ENCODE measurements around the gene TSPEAR. TPM values are rescaled to one million over a fixed set of nuclear protein-coding genes. Genes with fewer than 3 reads are reported as not detected.

TSPEAR gene
- total and polyA plus RNA-seq, 4 donors = 0.24 to 0.66 (median 0.33) TPM; not detected in 1

GRCh38 chr21:44616591-44616926 is 94.8 kb downstream of the TSPEAR start:
- WGBS (ENCODE audit: insufficient coverage) = 89% methylated on average over 16 of the region's 16 CpGs
- no peaks in the 10 kb centered on the region for H3K4me1 ChIP-seq (ENCODE audit: control insufficient read depth, insufficient read depth, low read length)

DNA sequence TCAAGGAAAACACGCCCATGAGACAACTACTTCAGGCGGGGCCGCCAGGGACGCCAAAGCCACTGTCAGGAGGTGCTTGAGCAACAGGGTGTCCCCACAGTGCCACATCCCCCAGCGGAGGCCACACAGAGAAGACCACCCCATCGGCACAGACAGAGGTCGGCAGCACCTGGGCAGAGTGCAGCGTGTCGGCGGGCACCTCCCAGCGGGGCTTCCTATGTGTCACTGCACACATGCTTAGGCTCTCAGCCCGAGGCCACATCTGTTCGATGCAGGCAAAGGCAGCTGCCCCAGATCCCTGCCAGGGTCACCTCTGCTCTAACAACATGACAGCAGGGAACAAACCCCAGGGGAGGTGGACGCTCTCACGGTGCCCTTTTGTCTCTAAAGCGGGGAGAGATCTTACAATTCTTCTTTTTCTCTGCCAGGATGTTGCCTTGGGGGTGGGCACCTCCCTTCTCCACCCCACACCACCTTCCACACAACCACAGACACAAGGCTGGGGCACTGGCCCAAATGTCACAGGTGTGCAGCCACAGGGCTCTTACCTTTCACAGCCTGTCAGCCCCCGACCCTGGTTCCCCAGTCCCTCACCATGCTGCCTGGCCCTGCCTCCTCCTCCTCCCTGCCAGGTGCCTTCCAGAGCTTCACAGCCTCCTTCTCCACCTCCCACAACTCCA is 95.3 kb downstream of the TSPEAR start:
- Histone ChIP-seq H3K9me3 (ENCODE audit: control insufficient read depth, insufficient read depth, low read length) (peaks cover 2% of the 10 kb centered on the region), H3K4me1 (ENCODE audit: control insufficient read depth, insufficient read depth, low read length) (no peaks in the 10 kb centered on the region), H3K27me3 (ENCODE audit: control insufficient read depth, insufficient read depth, low read length) (no peaks in the 10 kb centered on the region), H3K4me3 (ENCODE audit: low read depth, low read length) (no peak overlapping the region), H3K36me3 (ENCODE audit: control insufficient read depth, insufficient read depth, low read length) (no peaks in the 10 kb centered on the region), H3K27ac (ENCODE audit: low read depth, low read length) (no peak overlapping the region)
- 73% methylated on average over 16 of the region's 17 CpGs for WGBS (ENCODE audit: insufficient coverage)
- DNase-seq (ENCODE audit: low read depth in 4 of 6, low spot score in 6 of 6) = no peak

More at GRCh38 chr21:44616591-44616926, 94.8 kb downstream of the TSPEAR start:
- H3K27ac ChIP-seq (ENCODE audit: low read depth, low read length) = no peak overlapping the region
- no peak for DNase-seq (ENCODE audit: low read depth in 4 of 6, low spot score in 6 of 6)
- H3K27me3 ChIP-seq (ENCODE audit: control insufficient read depth, insufficient read depth, low read length) = no peaks in the 10 kb centered on the region
- no peaks in the 10 kb centered on the region for H3K9me3 ChIP-seq (ENCODE audit: control insufficient read depth, insufficient read depth, low read length)
- H3K36me3 ChIP-seq (ENCODE audit: control insufficient read depth, insufficient read depth, low read length) = no peaks in the 10 kb centered on the region
- no peak overlapping the region for H3K4me3 ChIP-seq (ENCODE audit: low read depth, low read length)

DNA sequence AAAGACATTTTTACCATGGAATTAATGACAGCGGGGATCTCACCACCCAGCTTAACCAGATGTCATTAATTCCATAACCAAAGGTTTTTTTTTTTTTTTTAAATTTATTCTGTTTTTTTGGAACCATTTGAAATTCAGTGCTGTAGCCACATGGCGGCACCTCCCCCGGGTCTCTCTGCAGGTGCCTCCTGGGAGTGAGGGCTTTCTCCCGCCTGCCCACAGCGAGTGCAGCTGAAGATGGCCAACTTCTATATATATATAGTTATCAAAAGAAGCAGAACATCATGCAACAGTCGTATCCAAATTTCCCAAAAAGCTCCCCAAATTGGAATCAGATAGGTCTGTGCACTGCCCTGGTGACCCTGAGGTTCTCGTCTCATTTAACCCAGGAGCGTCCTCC is 95.9 kb downstream of the TSPEAR start:
- no peak for DNase-seq (ENCODE audit: low read depth in 4 of 6, low spot score in 6 of 6)
- H3K4me3 ChIP-seq (ENCODE audit: low read depth, low read length) = no peak overlapping the region
- no peak overlapping the region for H3K27ac ChIP-seq (ENCODE audit: low read depth, low read length)
- H3K9me3 ChIP-seq (ENCODE audit: control insufficient read depth, insufficient read depth, low read length) = peaks cover 2% of the 10 kb centered on the region
- no peaks in the 10 kb centered on the region for H3K27me3 ChIP-seq (ENCODE audit: control insufficient read depth, insufficient read depth, low read length)
- H3K4me1 ChIP-seq (ENCODE audit: control insufficient read depth, insufficient read depth, low read length) = no peaks in the 10 kb centered on the region
- H3K36me3 ChIP-seq (ENCODE audit: control insufficient read depth, insufficient read depth, low read length) = no peaks in the 10 kb centered on the region
- 88% methylated on average over 2 of the region's 8 CpGs for WGBS (ENCODE audit: insufficient coverage)

- DNase-seq (ENCODE audit: low read depth in 4 of 6, low spot score in 6 of 6) = no peak
- WGBS (ENCODE audit: insufficient coverage) = 88% methylated on average over 18 of the region's 28 CpGs
- no peaks in the 10 kb centered on the region for H3K27me3 ChIP-seq (ENCODE audit: control insufficient read depth, insufficient read depth, low read length)
- H3K4me3 ChIP-seq (ENCODE audit: low read depth, low read length) = no peak overlapping the region
- H3K4me1 ChIP-seq (ENCODE audit: control insufficient read depth, insufficient read depth, low read length) = no peaks in the 10 kb centered on the region
- no peaks in the 10 kb centered on the region for H3K36me3 ChIP-seq (ENCODE audit: control insufficient read depth, insufficient read depth, low read length)
- no peak overlapping the region for H3K27ac ChIP-seq (ENCODE audit: low read depth, low read length)
- peaks cover 2% of the 10 kb centered on the region for H3K9me3 ChIP-seq (ENCODE audit: control insufficient read depth, insufficient read depth, low read length)
Observed at GRCh38 chr21:44614961-44615391, 96.4 kb downstream of the TSPEAR start.

GRCh38 chr21:44614161-44614631 is 97.2 kb downstream of the TSPEAR start:
- Histone ChIP-seq H3K27me3 (ENCODE audit: control insufficient read depth, insufficient read depth, low read length) (no peaks in the 10 kb centered on the region), H3K9me3 (ENCODE audit: control insufficient read depth, insufficient read depth, low read length) (peaks cover 6% of the 10 kb centered on the region), H3K27ac (ENCODE audit: low read depth, low read length) (no peak overlapping the region), H3K36me3 (ENCODE audit: control insufficient read depth, insufficient read depth, low read length) (no peaks in the 10 kb centered on the region), H3K4me3 (ENCODE audit: low read depth, low read length) (no peak overlapping the region), H3K4me1 (ENCODE audit: control insufficient read depth, insufficient read depth, low read length) (no peaks in the 10 kb centered on the region)
- DNase-seq (ENCODE audit: low read depth in 4 of 6, low spot score in 6 of 6) = no peak
- WGBS (ENCODE audit: insufficient coverage) = 81% methylated on average over 14 of the region's 20 CpGs

DNA sequence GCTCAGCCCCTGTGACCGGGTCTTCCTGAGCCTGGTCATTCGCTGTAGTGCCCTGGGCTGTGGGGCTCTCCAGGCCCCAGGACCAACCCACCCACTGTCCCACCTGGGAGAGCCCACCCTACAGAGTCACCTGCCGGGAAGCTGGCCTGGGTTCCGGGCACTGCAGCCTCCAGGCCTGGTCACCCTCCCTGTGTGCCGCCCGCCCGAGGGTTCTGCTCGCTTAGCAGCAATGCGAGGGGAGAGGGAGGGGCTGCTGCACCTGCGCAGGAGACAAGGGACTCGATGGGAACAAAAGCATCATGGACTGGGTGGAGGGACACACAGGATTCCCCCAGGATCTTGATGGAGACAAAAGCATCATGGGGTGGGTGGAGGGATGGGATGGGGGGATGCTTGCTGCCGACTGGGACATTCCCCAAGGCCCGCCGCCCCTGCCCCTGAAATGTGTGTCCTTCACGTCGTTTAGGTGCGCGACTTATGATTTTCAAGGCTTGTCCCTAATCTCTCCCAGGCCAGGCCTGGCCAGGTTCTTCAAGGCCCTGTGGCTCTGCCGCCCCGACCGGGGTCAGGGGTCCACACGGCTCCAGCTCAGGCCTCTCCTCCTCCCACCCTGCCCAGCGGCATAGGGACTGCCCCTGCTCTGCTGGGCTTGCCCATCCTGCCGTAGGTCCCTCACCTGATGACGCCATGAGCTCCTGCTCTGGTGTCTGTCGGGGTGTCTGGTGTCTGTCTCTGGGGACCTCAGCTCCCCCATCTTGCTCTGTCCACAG is 97.8 kb downstream of the TSPEAR start:
- H3K27me3 ChIP-seq (ENCODE audit: control insufficient read depth, insufficient read depth, low read length) = no peaks in the 10 kb centered on the region
- no peaks in the 10 kb centered on the region for H3K36me3 ChIP-seq (ENCODE audit: control insufficient read depth, insufficient read depth, low read length)
- H3K9me3 ChIP-seq (ENCODE audit: control insufficient read depth, insufficient read depth, low read length) = peaks cover 6% of the 10 kb centered on the region
- WGBS (ENCODE audit: insufficient coverage) = 91% methylated on average over 26 of the region's 26 CpGs
- no peak for DNase-seq (ENCODE audit: low read depth in 4 of 6, low spot score in 6 of 6)
- no peaks in the 10 kb centered on the region for H3K4me1 ChIP-seq (ENCODE audit: control insufficient read depth, insufficient read depth, low read length)
- H3K27ac ChIP-seq (ENCODE audit: low read depth, low read length) = no peak overlapping the region
- no peak overlapping the region for H3K4me3 ChIP-seq (ENCODE audit: low read depth, low read length)

- Histone ChIP-seq H3K9me3 (ENCODE audit: control insufficient read depth, insufficient read depth, low read length) (peaks cover 6% of the 10 kb centered on the region), H3K27ac (ENCODE audit: low read depth, low read length) (no peak overlapping the region), H3K27me3 (ENCODE audit: control insufficient read depth, insufficient read depth, low read length) (no peaks in the 10 kb centered on the region), H3K4me1 (ENCODE audit: control insufficient read depth, insufficient read depth, low read length) (no peaks in the 10 kb centered on the region), H3K36me3 (ENCODE audit: control insufficient read depth, insufficient read depth, low read length) (no peaks in the 10 kb centered on the region), H3K4me3 (ENCODE audit: low read depth, low read length) (no peak overlapping the region)
- no peak for DNase-seq (ENCODE audit: low read depth in 4 of 6, low spot score in 6 of 6)
- 80% methylated on average over 13 of the region's 13 CpGs for WGBS (ENCODE audit: insufficient coverage)
Observed at GRCh38 chr21:44612669-44613229, 98.6 kb downstream of the TSPEAR start.

- H3K9me3 ChIP-seq (ENCODE audit: control insufficient read depth, insufficient read depth, low read length) = peaks cover 6% of the 10 kb centered on the region
- H3K27ac ChIP-seq (ENCODE audit: low read depth, low read length) = no peak within 1 kb of the TSS
- no peaks in the 10 kb centered on the region for H3K4me1 ChIP-seq (ENCODE audit: control insufficient read depth, insufficient read depth, low read length)
- H3K36me3 ChIP-seq (ENCODE audit: control insufficient read depth, insufficient read depth, low read length) = no peaks in the 10 kb centered on the region
- no peak within 1 kb of the TSS for H3K4me3 ChIP-seq (ENCODE audit: low read depth, low read length)
- no peaks in the 10 kb centered on the region for H3K27me3 ChIP-seq (ENCODE audit: control insufficient read depth, insufficient read depth, low read length)
- WGBS (ENCODE audit: insufficient coverage) = 86% methylated on average over 8 of the region's 8 CpGs
- no peak for DNase-seq (ENCODE audit: low read depth in 4 of 6, low spot score in 6 of 6)
Observed at GRCh38 chr21:44612029-44612486, 99.3 kb downstream of the TSPEAR start, which contains the start of gene KRTAP10-8. Gene KRTAP10-8 (plus strand): TSS chr21:44612079. CDS start chr21:44612101, 22 bp downstream.

- Histone ChIP-seq H3K27ac (ENCODE audit: low read depth, low read length) (no peak overlapping the region), H3K4me3 (ENCODE audit: low read depth, low read length) (no peak overlapping the region), H3K27me3 (ENCODE audit: control insufficient read depth, insufficient read depth, low read length) (no peaks in the 10 kb centered on the region), H3K9me3 (ENCODE audit: control insufficient read depth, insufficient read depth, low read length) (peaks cover 6% of the 10 kb centered on the region), H3K4me1 (ENCODE audit: control insufficient read depth, insufficient read depth, low read length) (no peaks in the 10 kb centered on the region), H3K36me3 (ENCODE audit: control insufficient read depth, insufficient read depth, low read length) (no peaks in the 10 kb centered on the region)
- 95% methylated on average over 3 of the region's 4 CpGs for WGBS (ENCODE audit: insufficient coverage)
- DNase-seq (ENCODE audit: low read depth in 4 of 6, low spot score in 6 of 6) = no peak
Observed at GRCh38 chr21:44611551-44611950, 99.8 kb downstream of the TSPEAR start.
